ENCODE results near the gene PITX3.
"Not testable (repeated sequence)": the region's sequence is repeated elsewhere in the genome, so short reads cannot be mapped to it uniquely, and the experiment has no call there.

PITX3 gene

GRCh38 chr10:102225646-102226541, 15.4 kb downstream of the PITX3 start, which contains the start of gene ELOVL3:
Gene ELOVL3, plus strand, starts transcription at chr10:102226299. Its CDS starts 250 bp downstream, at chr10:102226549.
- peak; percentile 86 for FAIRE-seq

DNA sequence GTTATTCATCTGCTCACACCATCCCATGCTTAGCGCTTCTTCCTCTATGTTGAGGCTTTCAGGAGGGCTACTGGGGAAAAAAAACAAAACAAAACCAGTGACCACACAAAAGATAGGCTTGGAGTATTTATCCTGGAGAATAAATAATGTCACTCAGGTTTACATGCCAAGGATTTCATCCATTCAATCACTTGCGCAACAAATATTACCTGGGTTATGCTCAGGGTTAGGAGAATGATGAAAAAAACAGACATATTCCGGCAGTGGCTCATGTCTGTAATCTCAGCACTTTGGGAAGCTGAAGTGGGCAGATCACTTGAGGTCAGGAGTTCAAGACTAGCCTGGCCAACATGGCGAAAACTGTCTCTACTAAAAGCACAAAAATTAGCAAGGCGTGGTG, 18.5 kb downstream of the PITX3 start:
- no peak for FAIRE-seq

GRCh38 chr10:102220612-102221011, 20.7 kb downstream of the PITX3 start:
- FAIRE-seq, result no peak

- FAIRE-seq, result no peak
These were observed 21.9 kb downstream of the PITX3 start for GRCh38 chr10:102219370-102219769.

- FAIRE-seq, result not testable (repeated sequence)
These were observed 27.7 kb downstream of the PITX3 start for GRCh38 chr10:102213599-102213998.

- FAIRE-seq, result no peak
These were observed 29.6 kb downstream of the PITX3 start for GRCh38 chr10:102211615-102212299.

- FAIRE-seq, result no peak
These were observed 32.8 kb downstream of the PITX3 start for GRCh38 chr10:102208311-102209035.

GRCh38 chr10:102202386-102202785, 38.9 kb downstream of the PITX3 start:
- FAIRE-seq, result no peak

DNA sequence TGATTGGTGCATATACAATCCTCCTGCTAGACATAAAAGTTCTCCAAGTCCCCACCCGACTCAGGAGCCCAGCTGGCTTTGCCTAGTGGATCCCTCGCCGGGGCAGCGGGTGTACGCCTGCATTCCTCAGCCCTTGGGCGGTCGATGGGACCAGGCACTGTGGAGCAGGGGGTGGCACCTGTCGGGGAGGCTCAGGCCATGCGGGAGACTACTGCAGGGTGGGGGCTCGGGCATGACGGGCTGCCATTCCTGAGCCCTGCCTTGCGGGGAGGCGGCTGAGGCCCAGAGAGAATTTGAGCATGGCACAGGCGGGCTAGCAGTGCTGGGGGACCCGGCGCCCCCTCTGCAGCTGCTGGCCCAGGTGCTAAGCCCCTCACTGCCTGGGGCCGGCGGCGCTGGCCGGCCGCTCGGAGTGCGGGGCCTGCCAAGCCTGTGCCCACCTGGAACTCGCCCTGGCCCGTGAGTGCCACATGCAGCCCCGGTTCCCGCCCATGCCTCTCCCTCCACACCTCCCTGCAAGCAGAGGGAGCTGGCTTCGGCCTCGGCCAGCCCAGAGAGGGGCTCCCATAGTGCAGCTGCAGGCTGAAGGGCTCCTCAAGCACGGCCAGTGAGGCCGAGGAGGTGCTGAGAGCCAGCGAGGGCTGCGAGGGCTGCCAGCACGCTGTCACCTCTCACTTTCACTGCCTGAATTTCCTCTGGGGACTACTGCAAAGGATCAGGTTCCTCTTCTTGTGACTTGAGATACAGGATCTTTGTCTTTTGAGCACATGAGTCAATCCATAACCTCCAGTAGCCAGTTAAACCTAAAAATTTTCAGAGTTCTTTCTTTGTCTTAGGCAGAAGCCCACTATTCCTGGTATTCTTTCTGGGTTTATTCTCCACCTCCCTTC, 40.3 kb downstream of the PITX3 start:
- FAIRE-seq, result no peak

- FAIRE-seq, result no peak
These were observed 43.3 kb downstream of the PITX3 start for GRCh38 chr10:102198027-102198426.

DNA sequence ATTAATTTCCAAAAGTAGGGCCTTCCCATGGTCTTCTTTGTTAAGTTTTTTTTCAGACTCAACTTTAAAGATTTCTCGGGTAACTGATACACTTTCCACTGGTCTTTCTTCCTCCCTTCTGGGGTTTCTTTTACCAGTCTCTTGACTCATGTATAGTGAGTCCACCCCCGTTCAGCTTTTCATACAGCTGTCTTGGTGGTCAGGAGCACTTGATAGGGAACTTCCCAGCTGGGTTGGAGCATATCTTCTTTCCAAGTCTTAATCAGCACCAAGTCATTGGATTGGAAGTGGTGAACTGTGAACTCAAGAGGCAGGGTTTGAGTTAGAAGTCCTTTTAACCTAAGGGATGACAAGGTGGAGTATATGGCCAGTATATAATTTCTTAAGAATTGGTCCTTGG, 44.4 kb downstream of the PITX3 start:
- no peak for FAIRE-seq

GRCh38 chr10:102195296-102195870, 45.9 kb downstream of the PITX3 start:
- no peak for FAIRE-seq

DNA sequence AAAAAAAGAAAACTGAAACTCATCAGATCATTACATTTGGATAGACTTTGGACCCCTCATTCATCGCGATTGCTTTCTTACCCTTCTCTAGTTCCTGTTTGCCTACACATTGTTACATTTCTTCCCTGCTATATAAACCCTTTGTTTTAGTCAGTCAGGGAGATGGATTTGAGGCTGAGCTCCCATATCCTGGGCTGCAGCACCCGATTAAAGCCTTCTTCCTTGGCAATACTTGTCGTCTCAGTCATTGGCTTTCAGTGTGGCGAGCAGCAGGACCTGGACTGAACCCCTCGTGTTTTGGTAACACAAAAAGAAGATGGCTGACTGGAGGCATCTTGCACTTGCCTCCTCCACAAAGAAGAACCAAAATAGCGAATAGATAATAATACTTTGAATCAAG, 49.4 kb downstream of the PITX3 start:
- FAIRE-seq, result no peak

GRCh38 chr10:102188941-102189898, 52.1 kb downstream of the PITX3 start:
- FAIRE-seq, result not testable (repeated sequence)

DNA sequence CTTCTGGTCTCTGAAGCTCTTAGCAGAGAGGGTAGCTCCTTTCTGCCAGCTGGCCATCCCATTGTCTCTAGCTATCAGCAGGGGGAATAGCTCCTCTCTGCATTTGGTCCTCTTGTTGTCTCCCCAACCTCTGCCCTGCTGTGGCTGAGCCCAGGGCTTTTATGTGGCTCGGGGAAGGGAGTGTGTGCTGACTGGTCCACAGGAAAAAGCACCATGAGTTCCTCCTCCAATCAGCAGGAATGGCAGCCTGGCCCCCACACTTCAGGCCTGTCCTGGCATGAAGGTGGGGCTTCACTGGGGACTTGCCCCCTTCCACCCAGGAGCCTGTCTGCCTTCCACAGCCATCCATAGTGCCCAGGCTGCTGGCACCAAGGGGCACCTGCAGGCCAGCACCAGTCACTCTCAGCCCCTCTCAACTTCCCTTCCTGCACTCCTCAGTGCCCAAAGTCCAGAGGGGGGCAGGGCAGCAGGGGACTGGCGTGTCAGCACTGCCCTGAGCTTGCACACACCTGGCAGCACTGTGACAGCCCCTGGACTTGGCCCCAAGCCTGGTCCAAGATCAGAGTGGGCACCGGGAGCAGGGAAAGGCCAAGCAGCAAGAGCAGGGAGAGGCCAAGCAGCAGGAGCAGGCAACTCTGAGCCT, 52.9 kb downstream of the PITX3 start:
- no peak for FAIRE-seq

DNA sequence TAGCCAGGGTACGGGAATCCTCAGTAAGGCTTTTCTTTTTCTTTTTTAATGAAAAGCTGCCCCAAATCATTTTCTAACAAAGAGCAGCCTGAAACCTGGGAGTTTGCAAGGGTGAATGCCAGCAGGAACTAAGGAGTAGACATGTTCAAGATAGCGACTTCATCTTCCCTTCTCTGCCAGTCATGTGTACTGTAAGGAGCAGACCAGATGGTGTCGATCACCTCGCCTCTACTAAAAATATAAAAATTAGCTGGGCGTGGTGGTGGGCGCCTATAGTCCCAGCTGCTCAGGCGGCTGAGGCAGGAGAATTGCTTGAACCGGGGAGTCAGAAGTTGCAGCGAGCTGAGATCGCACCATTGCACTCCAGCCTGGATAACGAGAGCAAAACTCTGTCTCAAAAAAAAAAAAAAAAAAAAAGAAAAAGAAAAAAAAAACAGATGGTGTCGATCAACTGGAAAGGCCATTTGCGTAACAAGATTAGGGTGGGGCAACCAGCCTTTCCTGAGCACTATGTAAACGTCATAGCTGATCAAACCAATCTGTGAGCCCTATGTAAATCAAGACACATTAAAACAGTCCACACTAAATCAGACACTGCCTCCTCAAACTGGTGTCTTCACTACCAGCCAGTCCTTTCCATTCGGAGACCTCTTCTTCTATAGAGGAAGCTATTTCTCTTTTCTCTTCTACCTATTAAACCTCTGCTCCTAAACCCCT, 55.3 kb downstream of the PITX3 start:
- no peak for FAIRE-seq

GRCh38 chr10:102185272-102185671, 56.0 kb downstream of the PITX3 start:
- FAIRE-seq, result no peak

DNA sequence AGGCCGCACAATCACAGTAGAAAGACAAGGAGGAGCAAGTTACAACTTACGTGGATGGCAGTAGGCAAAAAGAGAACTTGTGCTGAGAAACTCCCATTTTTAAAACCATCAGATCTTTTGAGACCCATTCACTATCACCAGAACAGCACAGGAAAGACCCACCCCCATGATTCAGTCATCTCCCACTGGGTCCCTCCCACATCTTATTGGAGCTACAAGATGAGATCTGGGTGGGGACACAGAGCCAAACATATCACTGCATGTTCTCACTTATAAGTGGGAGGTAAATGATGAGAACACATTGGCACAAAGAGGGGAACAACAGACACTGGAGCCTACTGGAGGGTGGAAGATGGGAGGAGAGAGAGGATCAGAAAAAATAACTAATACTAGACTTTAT, 56.7 kb downstream of the PITX3 start:
- FAIRE-seq, result no peak
